Neuronal stem cell (in vitro differentiated cells): ENCODE results near the gene TRIM40.
A peak's percentile ranks its signal among the peaks of the same experiment; 100 is the strongest.
"Not testable (repeated sequence)": the region's sequence is repeated elsewhere in the genome, so short reads cannot be mapped to it uniquely, and the experiment has no call there.

Experiments used
- DNase-seq: peaks from one replicate; pipeline ENCODE4 v3.0.0-alpha.2; 2013; ENCODE audit warnings: low spot score
- H2AFZ ChIP-seq: one replicate; pipeline ENCODE4 v1.6.1; 2013; ENCODE audit warnings: mild to moderate bottlenecking, low read length, inconsistent platforms
- H2AK5ac ChIP-seq: 2 replicates; pipeline ENCODE4 v1.6.1; 2013; ENCODE audit warnings: low read depth, mild to moderate bottlenecking, inconsistent platforms, low read length, moderate library complexity, mixed read lengths
- H2BK120ac ChIP-seq: 2 replicates; pipeline ENCODE4 v1.6.1; 2013; ENCODE audit warnings: low read depth, mild to moderate bottlenecking, inconsistent platforms, low read length, moderate library complexity, mixed read lengths
- H2BK12ac ChIP-seq: one replicate; pipeline ENCODE4 v1.6.1; 2013; ENCODE audit warnings: low read length, inconsistent platforms
- H2BK15ac ChIP-seq: 2 replicates; pipeline ENCODE4 v1.6.1; 2013; ENCODE audit warnings: mild to moderate bottlenecking, low read length, inconsistent platforms, mixed read lengths
- H2BK5ac ChIP-seq: one replicate; pipeline ENCODE4 v1.6.1; 2013; ENCODE audit warnings: inconsistent platforms, mild to moderate bottlenecking, low read length, moderate library complexity
- H3K14ac ChIP-seq: one replicate; pipeline ENCODE4 v1.6.1; 2013; ENCODE audit warnings: low read length, inconsistent platforms
- H3K18ac ChIP-seq: 2 replicates; pipeline ENCODE4 v1.6.1; 2013; ENCODE audit warnings: low read length, inconsistent platforms
- H3K23ac ChIP-seq: 2 replicates; pipeline ENCODE4 v1.6.1; 2013; ENCODE audit warnings: low read depth, mild to moderate bottlenecking, mixed read lengths, low read length, inconsistent platforms; ENCODE audit not compliant: poor library complexity
- H3K27ac ChIP-seq: replicated peaks from 3 replicates; pipeline ENCODE4 v1.5.1; 2013; ENCODE audit warnings: low read length, inconsistent platforms
- H3K27me3 ChIP-seq, 3 experiments: 2 replicates each; pipeline ENCODE4 v1.6.1; 2013; ENCODE audit warnings: low read length in 3 of 3, mild to moderate bottlenecking in 2 of 3, inconsistent platforms in 1 of 3, low read depth in 1 of 3, mixed read lengths in 1 of 3, moderate library complexity in 1 of 3; ENCODE audit not compliant: control insufficient read depth in 3 of 3, insufficient read depth in 3 of 3
- H3K36me3 ChIP-seq, 2 donors: replicated peaks in 1 of 2; 2 replicates each; pipeline ENCODE4 v1.6.1; 2013; ENCODE audit warnings: low read length in 2 of 2; ENCODE audit not compliant: control insufficient read depth in 2 of 2, insufficient read depth in 2 of 2
- H3K4ac ChIP-seq: 2 replicates; pipeline ENCODE4 v1.6.1; 2013; ENCODE audit warnings: inconsistent platforms, mild to moderate bottlenecking, low read length, moderate library complexity
- H3K4me1 ChIP-seq, 2 donors: 1 replicate in 1 of 2; 2 replicates in 1 of 2; pipeline ENCODE4 v1.6.1; 2013; ENCODE audit warnings: low read length in 2 of 2, low read depth in 1 of 2; ENCODE audit not compliant: control insufficient read depth in 2 of 2, insufficient read depth in 1 of 2
- H3K4me2 ChIP-seq: one replicate; pipeline ENCODE4 v1.6.1; 2013; ENCODE audit warnings: mild to moderate bottlenecking, low read length, inconsistent platforms; ENCODE audit not compliant: insufficient read depth, poor library complexity, severe bottlenecking
- H3K4me3 ChIP-seq, 2 donors: 2 replicates each; pipeline ENCODE4 v1.5.1; 2013; ENCODE audit warnings: low read length in 2 of 2, mild to moderate bottlenecking in 2 of 2, inconsistent platforms in 1 of 2, moderate library complexity in 1 of 2
- H3K79me1 ChIP-seq: one replicate; pipeline ENCODE4 v1.6.1; 2013; ENCODE audit warnings: low read depth, mild to moderate bottlenecking, inconsistent platforms, low read length, moderate library complexity
- H3K9ac ChIP-seq: one replicate; pipeline ENCODE4 v1.6.1; 2013; ENCODE audit warnings: mild to moderate bottlenecking, low read depth, low read length, inconsistent platforms; ENCODE audit not compliant: poor library complexity
- H3K9me3 ChIP-seq, 2 donors: replicated peaks in 1 of 2; 2 replicates each; pipeline versions ENCODE3 to v1.6.1; 2013; ENCODE audit warnings: low read length in 2 of 2, mild to moderate bottlenecking in 2 of 2, inconsistent platforms in 1 of 2, low read depth in 1 of 2, mixed read lengths in 1 of 2, moderate library complexity in 1 of 2; ENCODE audit not compliant: control insufficient read depth in 2 of 2, insufficient read depth in 1 of 2
- H4K8ac ChIP-seq: one replicate; pipeline ENCODE4 v1.6.1; 2013; ENCODE audit warnings: low read depth, mild to moderate bottlenecking, inconsistent platforms, low read length, moderate library complexity
- H4K91ac ChIP-seq: one replicate; pipeline ENCODE4 v1.6.1; 2013; ENCODE audit warnings: low read length, low read depth, mild to moderate bottlenecking, inconsistent platforms; ENCODE audit not compliant: poor library complexity
- WGBS, 2 donors: extraction: QIAGEN DNeasy Blood & Tissue Kit; methylation state at CpG; one replicate each; pipeline ENCODE4 v1.1.7; 2013; ENCODE audit warnings: missing lambda C conversion rate in 2 of 2, mixed read lengths in 1 of 2; ENCODE audit not compliant: insufficient read length in 2 of 2, insufficient replicate concordance in 1 of 2; ENCODE audit errors: extremely low coverage in 2 of 2; 5-methylcytosine and 5-hydroxymethylcytosine counted together

Gene TRIM40

GRCh38 chr6:30163918-30164654 is 28.1 kb downstream of the TRIM40 start:
- Histone ChIP-seq H3K23ac (peak overlapping the region; percentile 90), H3K14ac (peak overlapping the region; percentile 63), H3K9ac (no peak overlapping the region), H3K27ac (no peak overlapping the region), H3K4me3 (no peak overlapping the region), H3K4me1 (peaks cover 0 to 1% of the 10 kb centered on the region in 2 donors), H2BK120ac (no peak overlapping the region), H3K79me1 (no peaks in the 10 kb centered on the region), H3K4ac (no peak overlapping the region), H3K18ac (peak overlapping the region; percentile 41), H4K8ac (no peak overlapping the region), H2BK15ac (no peak overlapping the region), H2AK5ac (no peak overlapping the region), H3K36me3 (no peaks in the 10 kb centered on the region), H3K27me3 (peaks cover 0 to 49% (median 2%) of the 10 kb centered on the region in 3 experiments), H4K91ac (no peak overlapping the region), H2BK5ac (no peak overlapping the region), H2AFZ (no peak overlapping the region), H3K9me3 (no peaks in the 10 kb centered on the region), H3K4me2 (no peak overlapping the region), H2BK12ac (no peak overlapping the region)
- no peak for DNase-seq
- no CpG with 5 or more reads among the region's 16 CpGs for WGBS, 2 donors

DNA sequence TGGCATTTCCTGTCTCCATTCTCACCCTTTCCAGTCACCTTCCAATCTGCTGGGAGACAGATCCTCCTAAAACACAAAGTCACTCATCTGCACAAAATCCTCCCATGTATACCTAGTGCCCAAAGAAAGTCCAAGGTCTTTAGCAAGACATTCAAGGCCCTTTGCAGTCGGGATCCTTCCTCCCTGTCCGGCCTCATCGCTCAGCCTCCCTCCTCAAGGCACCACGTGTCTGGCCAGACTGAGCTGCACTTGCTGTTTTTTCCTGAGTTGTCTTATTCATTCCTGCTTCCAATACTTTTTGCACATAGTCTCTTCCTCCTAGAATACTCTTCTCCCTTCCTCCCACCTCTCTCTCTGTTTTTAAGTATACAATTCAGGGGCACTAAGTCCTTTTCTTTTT is 28.8 kb downstream of the TRIM40 start:
- H3K9me3 ChIP-seq, result no peaks in the 10 kb centered on the region
- no peak overlapping the region for H2BK120ac ChIP-seq
- H3K27me3 ChIP-seq, result peaks cover 0 to 48% (median 2%) of the 10 kb centered on the region in 3 experiments
- no peak overlapping the region for H3K4me3 ChIP-seq
- no peak overlapping the region for H3K9ac ChIP-seq
- no peak overlapping the region for H3K14ac ChIP-seq
- no peaks in the 10 kb centered on the region for H3K79me1 ChIP-seq
- no peak overlapping the region for H2AK5ac ChIP-seq
- peaks cover 0 to 1% of the 10 kb centered on the region in 2 donors for H3K4me1 ChIP-seq
- no CpG with 5 or more reads among the region's 4 CpGs for WGBS, 2 donors
- no peak overlapping the region for H2AFZ ChIP-seq
- H3K18ac ChIP-seq, result no peak overlapping the region
- no peak overlapping the region for H4K91ac ChIP-seq
- no peak overlapping the region for H3K23ac ChIP-seq
- no peaks in the 10 kb centered on the region for H3K36me3 ChIP-seq
- no peak for DNase-seq
- H2BK5ac ChIP-seq, result no peak overlapping the region
- H2BK15ac ChIP-seq, result no peak overlapping the region
- no peak overlapping the region for H3K27ac ChIP-seq
- H3K4ac ChIP-seq, result no peak overlapping the region
- H2BK12ac ChIP-seq, result no peak overlapping the region
- H3K4me2 ChIP-seq, result no peak overlapping the region
- no peak overlapping the region for H4K8ac ChIP-seq

GRCh38 chr6:30165238-30165637 is 29.3 kb downstream of the TRIM40 start:
- H3K27me3 ChIP-seq, result peaks cover 0 to 46% (median 2%) of the 10 kb centered on the region in 3 experiments
- not testable (repeated sequence) for H3K9ac ChIP-seq, H2AFZ ChIP-seq, H3K9me3 ChIP-seq, DNase-seq, H3K23ac ChIP-seq, H3K4me3 ChIP-seq, H2BK12ac ChIP-seq, H2BK5ac ChIP-seq, H4K91ac ChIP-seq, H3K4me1 ChIP-seq, H2BK120ac ChIP-seq, H3K14ac ChIP-seq, H3K79me1 ChIP-seq, H3K36me3 ChIP-seq, H3K27ac ChIP-seq, H3K4me2 ChIP-seq, H4K8ac ChIP-seq, H2AK5ac ChIP-seq, H3K4ac ChIP-seq, H2BK15ac ChIP-seq, H3K18ac ChIP-seq
- no CpG with 5 or more reads among the region's 1 CpG for WGBS, 2 donors

DNA sequence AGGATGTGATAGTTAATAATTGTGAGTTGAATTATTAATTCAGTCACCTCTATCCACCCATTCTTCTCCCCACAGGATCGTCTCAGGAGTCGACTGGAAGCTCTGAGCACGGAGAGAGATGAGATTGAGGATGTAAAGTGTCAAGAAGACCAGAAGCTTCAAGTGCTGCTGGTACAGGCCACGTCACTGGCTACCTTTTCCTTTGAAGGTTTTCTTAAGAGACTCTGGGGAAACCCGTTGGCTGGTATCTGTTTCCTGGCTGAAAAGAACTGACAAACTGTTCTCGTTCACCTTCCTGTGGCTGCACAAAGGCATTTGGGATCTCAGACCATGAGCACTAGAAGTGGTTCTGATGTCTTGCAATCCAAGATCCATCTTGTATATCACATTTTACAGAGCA is 31.2 kb downstream of the TRIM40 start:
- Histone ChIP-seq H3K27me3 (peaks cover 0 to 55% (median 17%) of the 10 kb centered on the region in 3 experiments), H3K4me3 (no peak overlapping the region), H2AFZ (no peak overlapping the region), H3K79me1 (no peaks in the 10 kb centered on the region), H2AK5ac (no peak overlapping the region), H3K9me3 (no peaks in the 10 kb centered on the region), H3K4me2 (no peak overlapping the region), H3K36me3 (no peaks in the 10 kb centered on the region), H3K18ac (no peak overlapping the region), H2BK12ac (no peak overlapping the region), H4K8ac (no peak overlapping the region), H3K27ac (no peak overlapping the region), H3K23ac (no peak overlapping the region), H2BK15ac (no peak overlapping the region), H2BK120ac (no peak overlapping the region), H3K4ac (no peak overlapping the region), H3K14ac (no peak overlapping the region), H4K91ac (no peak overlapping the region), H3K9ac (no peak overlapping the region), H3K4me1 (peaks cover 0 to 3% of the 10 kb centered on the region in 2 donors), H2BK5ac (no peak overlapping the region)
- no peak for DNase-seq
- no CpG with 5 or more reads among the region's 6 CpGs for WGBS, 2 donors
